ENCODE results near the gene TCF20.

GRCh38 chr22:42282252-42282942, 11.9 kb upstream of the TCF20 start:
- TF ChIP-seq EZH2 (IDR thresholded peaks at IDR 0.05) (no peak), POLR2AphosphoS5 (IDR thresholded peaks at IDR 0.05; ENCODE audit: borderline replicate concordance, low read depth, low read length) (no peak), FOXP2 (optimal IDR thresholded peaks at IDR 0.05; ENCODE audit: control extremely low read depth, extremely low read length, insufficient read depth) (no peak)
